PC-3 (cell line): Measurements from ENCODE around the gene GAS2L1. TPM values are rescaled to one million over a fixed set of nuclear protein-coding genes. Genes with fewer than 3 reads are reported as not detected.
A peak's percentile ranks its signal among the peaks of the same experiment; 100 is the strongest.

Experiments used
- ATAC-seq: fragments of 200-7000 bp; cut with Tn5 transposase; 2 replicates; pipeline ENCODE4 v1.9.1; 2020; ENCODE audit warnings: mild to moderate bottlenecking, moderate library complexity
- BruUV-seq: library from RNA; stranded (reverse); fragments of 400-500 nt; replicated peaks from 2 replicates; lab custom pipeline; 2021; lab: Mats Ljungman, UMichigan
- CTCF ChIA-PET: fragments of 300-600 bp; sonication (Branson Sonifier 250); formaldehyde crosslinking; loops from one replicate; lab custom pipeline; 2022; ENCODE audit warnings: antibody characterized with exemption; lab: Charles Lee
- POLR2A ChIA-PET: fragments of 300-600 bp; sonication (Branson Sonifier 250); formaldehyde crosslinking; loops from one replicate; lab custom pipeline; 2022; ENCODE audit warnings: antibody characterized with exemption; ENCODE audit not compliant: unreplicated experiment; lab: Charles Lee
- DNase-seq: peaks from one replicate; pipeline ENCODE4 v3.0.0-alpha.2; 2015
- H2AFZ ChIP-seq: fragments of 300-600 bp; sonication (generic); 2 replicates; pipeline ENCODE4 v1.6.0; 2016; ENCODE audit warnings: antibody characterized with exemption, low read length
- H3F3A ChIP-seq: fragments of 300-600 bp; sonication (generic); one replicate; pipeline ENCODE4 v1.6.0; 2017; ENCODE audit warnings: antibody characterized with exemption, low read length, control low read depth, mild to moderate bottlenecking; ENCODE audit not compliant: unreplicated experiment
- H3K27ac ChIP-seq: fragments of 300-600 bp; sonication (generic); 2 replicates; pipeline ENCODE4 v1.5.1; 2016; ENCODE audit warnings: mild to moderate bottlenecking, low read length
- H3K27me3 ChIP-seq: fragments of 300-600 bp; sonication (generic); 2 replicates; pipeline ENCODE4 v1.6.1; 2016; ENCODE audit warnings: low read length, mixed read lengths
- H3K36me3 ChIP-seq: fragments of 300-600 bp; sonication (generic); 2 replicates; pipeline ENCODE4 v1.6.1; 2016; ENCODE audit warnings: low read depth, mixed run types, low read length, mixed read lengths
- H3K4me1 ChIP-seq: fragments of 300-600 bp; sonication (generic); 2 replicates; pipeline ENCODE4 v1.5.1; 2016; ENCODE audit warnings: low read length; ENCODE audit not compliant: insufficient read depth
- H3K4me2 ChIP-seq: fragments of 300-600 bp; sonication (generic); 2 replicates; pipeline ENCODE4 v1.6.0; 2016; ENCODE audit warnings: low read length
- H3K4me3 ChIP-seq: fragments of 300-600 bp; sonication (generic); 2 replicates; pipeline ENCODE4 v1.5.1; 2016; ENCODE audit warnings: mild to moderate bottlenecking, low read length, mixed read lengths
- H3K79me2 ChIP-seq: fragments of 300-600 bp; sonication (generic); 2 replicates; pipeline ENCODE4 v1.6.1; 2017; ENCODE audit warnings: low read length, mixed read lengths
- H3K9ac ChIP-seq: fragments of 300-600 bp; sonication (generic); 2 replicates; pipeline ENCODE4 v1.6.0; 2016; ENCODE audit warnings: mild to moderate bottlenecking, low read length
- H3K9me2 ChIP-seq: fragments of 300-600 bp; sonication (generic); replicated peaks from 2 replicates; pipeline ENCODE4 v1.6.1; 2016; ENCODE audit warnings: mixed run types, low read length, mixed read lengths
- H3K9me3 ChIP-seq: fragments of 300-600 bp; sonication (generic); 2 replicates; pipeline ENCODE4 v1.6.1; 2016; ENCODE audit warnings: low read length, mixed read lengths
- H4K20me1 ChIP-seq: fragments of 300-600 bp; sonication (generic); 2 replicates; pipeline ENCODE4 v1.6.1; 2016; ENCODE audit warnings: low read length, mixed read lengths
- EZH2 ChIP-seq: fragments of 300-600 bp; sonication (generic); IDR thresholded peaks from one replicate; pipeline ENCODE4 v1.6.1; 2017; ENCODE audit warnings: antibody characterized with exemption, mild to moderate bottlenecking, low read length; ENCODE audit not compliant: unreplicated experiment
- EZH2phosphoT487 ChIP-seq: fragments of 300-600 bp; sonication (generic); IDR thresholded peaks from 2 replicates; pipeline ENCODE4 v1.6.1; 2018; ENCODE audit warnings: mild to moderate bottlenecking, antibody characterized with exemption, low read length, borderline replicate concordance
- intact Hi-C: fragments of 100-400 bp; cut with micrococcal nuclease; formaldehyde crosslinking; loops from 2 replicates; pipeline ENCODE4 v1.9.0; 2023
- total RNA-seq: library from RNA; depleted of rRNA; stranded (reverse); fragments of >200 nt; gene quantifications from 2 replicates; pipeline ENCODE4 v1.2.3, GENCODE V29; 2014
- TF ChIP-seq, protein P1 (sequence below): fragments of 300-600 bp; sonication (generic); conservative IDR thresholded peaks from 2 replicates; pipeline ENCODE4 v1.5.1; 2017; ENCODE audit warnings: antibody characterized with exemption, low read depth, mild to moderate bottlenecking, low read length

The GAS2L1 gene
- total RNA-seq, 1 experiment from 2014 or later: 58.4 TPM

GRCh38 chr22:29320546-29320945, 14.1 kb downstream of the GAS2L1 start:
- no peak overlapping the region for H3K27ac ChIP-seq
- H3K36me3 ChIP-seq: no peaks in the 10 kb centered on the region
- intact Hi-C loops: no loop called here
- H3K4me1 ChIP-seq: no peaks in the 10 kb centered on the region
- ATAC-seq (peak; percentile 31; the same call in 1 of the 2 replicates), DNase-seq (no peak)
- TF ChIP-seq, protein P1, sequence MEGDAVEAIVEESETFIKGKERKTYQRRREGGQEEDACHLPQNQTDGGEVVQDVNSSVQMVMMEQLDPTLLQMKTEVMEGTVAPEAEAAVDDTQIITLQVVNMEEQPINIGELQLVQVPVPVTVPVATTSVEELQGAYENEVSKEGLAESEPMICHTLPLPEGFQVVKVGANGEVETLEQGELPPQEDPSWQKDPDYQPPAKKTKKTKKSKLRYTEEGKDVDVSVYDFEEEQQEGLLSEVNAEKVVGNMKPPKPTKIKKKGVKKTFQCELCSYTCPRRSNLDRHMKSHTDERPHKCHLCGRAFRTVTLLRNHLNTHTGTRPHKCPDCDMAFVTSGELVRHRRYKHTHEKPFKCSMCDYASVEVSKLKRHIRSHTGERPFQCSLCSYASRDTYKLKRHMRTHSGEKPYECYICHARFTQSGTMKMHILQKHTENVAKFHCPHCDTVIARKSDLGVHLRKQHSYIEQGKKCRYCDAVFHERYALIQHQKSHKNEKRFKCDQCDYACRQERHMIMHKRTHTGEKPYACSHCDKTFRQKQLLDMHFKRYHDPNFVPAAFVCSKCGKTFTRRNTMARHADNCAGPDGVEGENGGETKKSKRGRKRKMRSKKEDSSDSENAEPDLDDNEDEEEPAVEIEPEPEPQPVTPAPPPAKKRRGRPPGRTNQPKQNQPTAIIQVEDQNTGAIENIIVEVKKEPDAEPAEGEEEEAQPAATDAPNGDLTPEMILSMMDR: peak; percentile 40; the same call in 1 of the 2 replicates
- TF ChIP-seq EZH2phosphoT487 (no peak), EZH2 (no peak)
- H3K9ac ChIP-seq: no peak overlapping the region
- H3K9me2 ChIP-seq: no peaks in the 10 kb centered on the region
- H3K79me2 ChIP-seq: no peaks in the 10 kb centered on the region
- no peaks in the 10 kb centered on the region for H3K9me3 ChIP-seq
- CTCF ChIA-PET: interaction anchor here (0.8 to 1.0 kb wide), 3 partner anchors 18 to 381 kb away, joined by 4 to 7 read pairs (median 5); no protein-coding TSS in a partner anchor
- no TSS peak for BruUV-seq
- POLR2A ChIA-PET: interaction anchor here (0.6 kb wide), 1 partner anchor 25 kb away, joined by 3 read pairs; no protein-coding TSS in a partner anchor
- H3K27me3 ChIP-seq: no peaks in the 10 kb centered on the region
- no peak overlapping the region for H3K4me3 ChIP-seq
- no peaks in the 10 kb centered on the region for H3F3A ChIP-seq
- no peaks in the 10 kb centered on the region for H4K20me1 ChIP-seq
- H3K4me2 ChIP-seq: no peak overlapping the region
- H2AFZ ChIP-seq: no peak overlapping the region

DNA sequence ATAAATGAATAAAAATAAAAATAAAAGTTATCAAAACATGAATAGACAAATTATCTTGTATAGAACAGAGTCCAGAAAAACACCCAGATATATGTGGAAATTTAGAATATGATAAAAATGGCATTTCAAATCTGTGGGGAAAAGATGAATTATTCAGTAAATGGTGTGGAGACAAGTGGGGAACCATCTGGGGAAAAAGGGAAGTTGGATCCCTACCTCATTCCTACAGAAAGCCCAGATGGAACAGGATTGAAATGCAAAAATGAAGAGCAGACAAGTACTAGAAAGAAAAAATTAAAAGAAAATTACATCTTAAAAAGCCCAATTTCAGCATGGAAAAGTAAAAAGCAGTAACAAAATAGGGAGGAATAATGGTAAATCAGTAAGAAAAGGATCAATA, 17.2 kb downstream of the GAS2L1 start:
- Histone ChIP-seq H3K9me2 (no peaks in the 10 kb centered on the region), H3K9me3 (no peaks in the 10 kb centered on the region), H3K4me3 (no peak overlapping the region), H3K36me3 (no peaks in the 10 kb centered on the region), H3K4me1 (no peaks in the 10 kb centered on the region), H4K20me1 (no peaks in the 10 kb centered on the region), H3K27me3 (no peaks in the 10 kb centered on the region), H3F3A (no peaks in the 10 kb centered on the region), H3K79me2 (no peaks in the 10 kb centered on the region), H3K9ac (no peak overlapping the region), H2AFZ (no peak overlapping the region), H3K4me2 (no peak overlapping the region), H3K27ac (no peak overlapping the region)
- ATAC-seq: no peak
- POLR2A ChIA-PET: no interaction called here
- TF ChIP-seq EZH2phosphoT487 (no peak), EZH2 (no peak)
- TF ChIP-seq, protein P1: no peak
- intact Hi-C loops: no loop called here
- BruUV-seq: no TSS peak
- no peak for DNase-seq
- CTCF ChIA-PET: no interaction called here

DNA sequence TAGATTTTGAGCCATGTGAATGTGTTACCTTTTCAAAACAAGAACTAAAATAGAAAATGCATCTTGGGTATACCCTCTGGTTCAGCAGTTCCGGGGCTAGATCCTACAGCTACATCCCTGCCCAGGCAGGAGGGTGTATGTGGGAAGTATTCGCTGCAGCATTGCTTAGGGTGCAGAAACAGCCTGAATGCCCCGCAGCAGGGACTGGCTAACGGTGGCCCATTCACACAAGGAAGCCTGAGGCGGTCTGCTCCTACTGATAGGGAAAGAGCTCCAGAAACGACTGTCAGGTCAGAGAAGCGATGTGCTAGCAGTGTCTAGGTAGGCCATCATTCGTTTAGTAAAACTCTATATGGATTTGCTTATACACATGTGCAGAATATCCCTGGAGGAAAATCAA, 18.9 kb downstream of the GAS2L1 start:
- Histone ChIP-seq H3K36me3 (no peaks in the 10 kb centered on the region), H3K9me2 (no peaks in the 10 kb centered on the region), H4K20me1 (no peaks in the 10 kb centered on the region), H3K4me1 (no peaks in the 10 kb centered on the region), H3F3A (no peaks in the 10 kb centered on the region), H3K4me2 (no peak overlapping the region), H3K9me3 (no peaks in the 10 kb centered on the region), H3K4me3 (no peak overlapping the region), H3K9ac (no peak overlapping the region), H2AFZ (no peak overlapping the region), H3K27ac (no peak overlapping the region), H3K79me2 (no peaks in the 10 kb centered on the region), H3K27me3 (no peaks in the 10 kb centered on the region)
- BruUV-seq: no TSS peak
- intact Hi-C loops: no loop called here
- ChIA-PET POLR2A (no interaction called here), CTCF (no interaction called here)
- DNase-seq (no peak), ATAC-seq (no peak)
- TF ChIP-seq EZH2: no peak
- TF ChIP-seq EZH2phosphoT487: no peak
- TF ChIP-seq, protein P1: no peak
